CD4-positive, alpha-beta memory T cell (primary cell): ENCODE data around the gene MEOX2. TPM values are rescaled to one million over a fixed set of nuclear protein-coding genes. Genes with fewer than 3 reads are reported as not detected.

Experiments
- CTCF ChIA-PET: fragments of 350-600 bp; sonication (Branson Sonifier 250); formaldehyde crosslinking; loops from one replicate; lab custom pipeline; 2021; ENCODE audit warnings: inconsistent platforms; ENCODE audit not compliant: partially characterized antibody; lab: Charles Lee
- POLR2A ChIA-PET: fragments of 350-600 bp; sonication (Branson Sonifier 250); formaldehyde crosslinking; loops from one replicate; lab custom pipeline; 2021; ENCODE audit not compliant: partially characterized antibody; lab: Charles Lee
- DNase-seq, 5 donors: peaks; one replicate each; pipeline versions ENCODE4 v3.0.0 to v3.0.0-alpha.2; 2020 to 2022; ENCODE audit warnings: mixed read lengths in 1 of 5
- H3K27ac ChIP-seq: one replicate; pipeline ENCODE4 v1.7.0; 2013; ENCODE audit warnings: low read depth, low read length
- H3K27me3 ChIP-seq: 2 replicates; pipeline ENCODE4 v1.7.0; 2013; ENCODE audit warnings: mild to moderate bottlenecking, low read length, moderate library complexity; ENCODE audit not compliant: insufficient read depth
- H3K36me3 ChIP-seq: 2 replicates; pipeline ENCODE4 v1.7.0; 2013; ENCODE audit warnings: mild to moderate bottlenecking, low read length, moderate library complexity; ENCODE audit not compliant: insufficient read depth
- H3K4me1 ChIP-seq: 2 replicates; pipeline ENCODE4 v1.7.0; 2013; ENCODE audit warnings: mild to moderate bottlenecking, low read length, moderate library complexity; ENCODE audit not compliant: insufficient read depth
- H3K4me3 ChIP-seq, 2 donors: one replicate each; pipeline ENCODE4 v1.7.0; 2013; ENCODE audit warnings: low read length in 2 of 2, mild to moderate bottlenecking in 1 of 2
- H3K9me3 ChIP-seq, 2 donors: one replicate each; pipeline ENCODE4 v1.7.0; 2013; ENCODE audit warnings: low read length in 2 of 2, control low read depth in 1 of 2; ENCODE audit not compliant: control insufficient read depth in 1 of 2
- H3K27ac Mint-ChIP-seq, 7 donors: one replicate each; pipeline ENCODE4 v1.8.0; 2020 to 2021; ENCODE audit warnings: mixed read lengths in 7 of 7, mild to moderate bottlenecking in 6 of 7, inconsistent platforms in 3 of 7, moderate library complexity in 3 of 7
- H3K27me3 Mint-ChIP-seq, 2 donors: one replicate each; pipeline ENCODE4 v1.8.0; 2020 to 2021; ENCODE audit warnings: mixed read lengths in 2 of 2
- H3K36me3 Mint-ChIP-seq, 2 donors: one replicate each; pipeline ENCODE4 v1.8.0; 2020 to 2021; ENCODE audit warnings: mixed read lengths in 2 of 2, inconsistent platforms in 1 of 2, mild to moderate bottlenecking in 1 of 2
- H3K4me1 Mint-ChIP-seq, 4 donors: one replicate each; pipeline ENCODE4 v1.8.0; 2020 to 2021; ENCODE audit warnings: mixed read lengths in 4 of 4, mild to moderate bottlenecking in 1 of 4
- H3K4me3 Mint-ChIP-seq, 8 donors: one replicate each; pipeline ENCODE4 v1.8.0; 2020 to 2021; ENCODE audit warnings: mixed read lengths in 8 of 8, mild to moderate bottlenecking in 7 of 8, moderate library complexity in 6 of 8, inconsistent platforms in 3 of 8
- H3K9me3 Mint-ChIP-seq, 8 donors: one replicate each; pipeline ENCODE4 v1.8.0; 2020 to 2021; ENCODE audit warnings: mixed read lengths in 8 of 8, mild to moderate bottlenecking in 5 of 8, inconsistent platforms in 3 of 8, moderate library complexity in 1 of 8
- intact Hi-C: fragments of 100-400 bp; cut with micrococcal nuclease; formaldehyde crosslinking; loops from one replicate; pipeline ENCODE4 v1.15.1; 2023
- polyA plus RNA-seq, 2 donors: library from polyadenylated mRNA; unstranded; fragments of 300-500 nt; fragmentation: Illumina TruSeq; gene quantifications; one replicate each; pipeline ENCODE4 v1.2.3, GENCODE V29; 2021
- total RNA-seq, 2 experiments: library from RNA; stranded (reverse); gene quantifications; one replicate each; pipeline ENCODE4 v1.2.3, GENCODE V29; 2021

MEOX2 gene
- total and polyA plus RNA-seq, 4 experiments from 2014 or later = not detected

DNA sequence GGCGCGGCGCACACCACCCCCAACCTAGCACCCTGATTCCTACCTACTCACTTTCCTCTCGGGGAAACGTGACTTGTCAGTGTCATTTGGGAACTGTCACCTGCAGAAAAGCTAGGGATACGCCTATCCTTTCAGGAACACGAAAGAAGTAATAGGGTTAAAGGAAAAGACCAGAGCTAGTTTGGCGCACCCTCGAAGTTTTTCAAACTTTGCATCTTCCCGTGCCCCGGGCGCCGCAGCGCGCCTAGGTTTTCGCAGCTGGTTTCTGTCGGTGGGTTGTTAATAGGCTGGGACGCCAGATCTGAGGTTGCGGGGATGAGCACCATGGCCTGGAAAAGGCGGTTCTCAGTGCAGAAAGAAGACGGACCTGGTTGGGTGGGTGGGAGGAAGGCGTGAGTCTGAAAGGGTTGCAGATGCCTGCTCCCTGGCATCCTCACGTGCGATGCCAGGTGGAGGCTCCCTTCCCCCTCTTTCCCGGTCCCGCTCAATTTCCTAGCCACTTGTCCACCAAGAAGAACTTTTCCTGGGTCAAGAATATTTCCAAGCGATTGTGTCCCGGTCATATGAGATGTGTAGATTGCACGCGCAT lies 568 bp upstream of the MEOX2 start:
- Mint-ChIP-seq H3K9me3 (peaks cover 0 to 11% (median 5%) of the 10 kb centered on the region in 8 donors), H3K27ac (no peak overlapping the region), H3K36me3 (peaks cover 0 to 6% of the 10 kb centered on the region in 2 donors), H3K27me3 (peaks cover 7 to 26% of the 10 kb centered on the region in 2 donors), H3K4me3 (peak overlapping the region in 1 of 8 donors; percentile 15), H3K4me1 (no peaks in the 10 kb centered on the region)
- no peak for DNase-seq
- Histone ChIP-seq H3K27me3 (no peaks in the 10 kb centered on the region), H3K9me3 (no peaks in the 10 kb centered on the region), H3K27ac (no peak overlapping the region), H3K36me3 (no peaks in the 10 kb centered on the region), H3K4me1 (no peaks in the 10 kb centered on the region), H3K4me3 (no peak overlapping the region)
- ChIA-PET POLR2A (no interaction called here), CTCF (no interaction called here)
- intact Hi-C loops = no loop called here

DNA sequence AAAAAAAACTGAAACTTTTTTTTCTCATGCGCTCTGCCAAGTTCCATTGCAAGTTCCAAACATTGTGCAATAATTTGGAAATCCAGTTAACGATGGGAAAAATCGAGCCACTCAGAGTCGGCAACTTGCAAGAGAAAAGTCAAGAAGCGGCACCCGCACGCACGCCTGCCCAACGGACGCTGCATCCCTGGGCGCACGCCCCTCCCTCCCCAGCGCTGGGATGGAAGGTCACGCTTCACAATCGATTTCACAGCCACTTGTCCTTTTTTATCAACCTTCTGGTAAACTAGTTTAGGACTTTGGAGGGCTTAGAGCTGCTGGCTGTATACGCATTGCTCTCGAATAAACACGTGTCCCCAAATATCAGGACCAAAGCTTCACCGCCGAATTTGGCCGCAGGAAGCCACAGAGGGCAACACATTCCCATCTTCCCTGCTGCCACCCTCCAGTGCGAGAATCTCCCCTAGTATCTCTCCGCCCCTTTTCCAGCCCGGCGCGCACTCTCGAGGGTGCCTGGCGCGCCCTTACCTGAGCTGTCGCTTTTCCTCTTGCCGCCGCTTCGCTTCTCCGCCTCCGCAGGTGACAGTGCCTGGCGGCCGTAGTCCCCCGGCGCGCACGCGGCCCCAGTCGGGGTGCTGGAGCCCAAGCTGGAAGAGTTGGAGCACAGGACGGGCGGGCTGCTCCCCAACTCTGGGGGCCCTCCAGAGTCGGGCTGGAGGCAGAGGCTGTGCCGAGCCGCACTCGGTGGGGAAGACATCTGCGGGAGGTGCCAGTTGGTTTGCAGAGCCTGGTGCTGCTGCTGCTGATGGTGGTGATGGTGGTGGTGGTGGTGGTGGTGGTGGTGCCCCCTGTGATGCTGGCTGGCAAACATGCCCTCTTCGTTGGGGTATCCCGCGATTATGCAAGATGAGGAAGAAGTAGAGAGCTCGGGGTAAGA lies 857 bp downstream of the MEOX2 start:
- CTCF ChIA-PET = no interaction called here
- no peaks in the 10 kb centered on the region for H3K36me3 ChIP-seq
- POLR2A ChIA-PET = no interaction called here

DNA sequence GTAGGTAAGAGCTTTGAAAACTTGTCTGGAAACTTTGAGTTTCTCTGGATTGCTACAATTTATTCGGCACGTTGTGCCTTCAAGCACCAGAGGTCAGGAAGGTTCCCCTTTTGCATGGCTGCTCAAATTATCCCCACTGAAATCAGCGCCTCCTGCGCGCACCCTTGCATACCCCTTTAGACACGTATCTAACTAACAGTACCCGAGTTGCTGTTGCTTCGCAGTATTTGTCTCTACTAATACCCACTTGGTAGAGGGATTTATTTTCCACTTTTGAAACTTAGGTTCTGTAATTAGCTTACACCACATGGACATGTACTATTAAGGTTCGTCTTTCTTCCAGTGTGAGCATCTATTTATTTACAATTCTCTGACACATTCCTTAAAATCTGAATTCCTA lies 1.6 kb downstream of the MEOX2 start:
- no peaks in the 10 kb centered on the region for H3K9me3 ChIP-seq
- DNase-seq = no peak
- no peaks in the 10 kb centered on the region for H3K4me1 ChIP-seq
- no peak overlapping the region for H3K4me3 ChIP-seq
- Mint-ChIP-seq H3K9me3 (peaks cover 0 to 11% (median 5%) of the 10 kb centered on the region in 8 donors), H3K4me3 (no peak overlapping the region), H3K27me3 (peaks cover 7 to 26% of the 10 kb centered on the region in 2 donors), H3K36me3 (peaks cover 0 to 6% of the 10 kb centered on the region in 2 donors), H3K27ac (no peak overlapping the region), H3K4me1 (no peaks in the 10 kb centered on the region)
- no peaks in the 10 kb centered on the region for H3K36me3 ChIP-seq
- intact Hi-C loops = no loop called here
- ChIA-PET CTCF (no interaction called here), POLR2A (no interaction called here)
- no peaks in the 10 kb centered on the region for H3K27me3 ChIP-seq
- no peak overlapping the region for H3K27ac ChIP-seq

More for the DNA sequence above, 857 bp downstream of the MEOX2 start:
- Mint-ChIP-seq H3K9me3 (peaks cover 0 to 11% (median 5%) of the 10 kb centered on the region in 8 donors), H3K36me3 (peaks cover 0 to 6% of the 10 kb centered on the region in 2 donors), H3K4me3 (no peak overlapping the region), H3K27ac (no peak overlapping the region), H3K4me1 (no peaks in the 10 kb centered on the region), H3K27me3 (peaks cover 7 to 26% of the 10 kb centered on the region in 2 donors)
- no peaks in the 10 kb centered on the region for H3K4me1 ChIP-seq
- H3K9me3 ChIP-seq = no peaks in the 10 kb centered on the region
- no peak for DNase-seq
- H3K27ac ChIP-seq = no peak overlapping the region
- intact Hi-C loops = no loop called here
- H3K27me3 ChIP-seq = no peaks in the 10 kb centered on the region
- no peak overlapping the region for H3K4me3 ChIP-seq

DNA sequence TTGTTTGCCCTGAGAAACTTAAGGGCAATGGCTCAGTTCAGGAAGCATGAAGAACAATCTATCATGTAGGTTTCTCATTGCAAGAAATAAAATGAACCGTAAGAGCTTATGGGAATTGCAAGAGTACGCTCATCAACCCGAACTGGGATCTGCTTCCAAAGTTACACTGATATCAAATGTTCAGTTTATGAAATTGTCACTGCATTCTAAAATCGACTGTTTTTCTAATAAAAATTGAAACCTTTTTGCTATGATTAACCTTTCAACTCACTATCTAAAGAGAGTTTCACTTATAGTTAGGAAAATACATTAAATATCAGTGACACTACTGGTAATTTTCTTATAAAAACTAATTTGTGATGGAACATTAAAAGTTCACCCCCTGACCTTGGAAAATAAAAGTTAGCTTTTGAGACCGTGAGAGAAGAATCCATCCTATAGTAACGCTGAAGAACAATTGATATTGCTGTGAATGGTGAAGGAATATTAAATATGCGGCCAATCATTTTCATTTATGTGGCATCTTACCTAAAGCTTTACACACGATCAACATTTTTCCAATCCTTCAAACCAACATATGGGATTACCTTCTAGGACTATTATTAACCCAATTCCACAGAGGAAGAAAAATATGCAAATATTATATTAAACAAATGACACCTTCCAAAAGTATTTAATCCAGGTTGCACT lies 2.2 kb downstream of the MEOX2 start:
- no peaks in the 10 kb centered on the region for H3K9me3 ChIP-seq
- CTCF ChIA-PET = no interaction called here
- Mint-ChIP-seq H3K9me3 (peaks cover 0 to 11% (median 5%) of the 10 kb centered on the region in 8 donors), H3K4me1 (no peaks in the 10 kb centered on the region), H3K27me3 (peaks cover 7 to 26% of the 10 kb centered on the region in 2 donors), H3K4me3 (no peak overlapping the region), H3K27ac (no peak overlapping the region), H3K36me3 (peaks cover 0 to 6% of the 10 kb centered on the region in 2 donors)
- H3K27ac ChIP-seq = no peak overlapping the region
- no peaks in the 10 kb centered on the region for H3K36me3 ChIP-seq
- no peaks in the 10 kb centered on the region for H3K27me3 ChIP-seq
- no peaks in the 10 kb centered on the region for H3K4me1 ChIP-seq
- POLR2A ChIA-PET = no interaction called here
- intact Hi-C loops = no loop called here
- DNase-seq = no peak
- H3K4me3 ChIP-seq = no peak overlapping the region

DNA sequence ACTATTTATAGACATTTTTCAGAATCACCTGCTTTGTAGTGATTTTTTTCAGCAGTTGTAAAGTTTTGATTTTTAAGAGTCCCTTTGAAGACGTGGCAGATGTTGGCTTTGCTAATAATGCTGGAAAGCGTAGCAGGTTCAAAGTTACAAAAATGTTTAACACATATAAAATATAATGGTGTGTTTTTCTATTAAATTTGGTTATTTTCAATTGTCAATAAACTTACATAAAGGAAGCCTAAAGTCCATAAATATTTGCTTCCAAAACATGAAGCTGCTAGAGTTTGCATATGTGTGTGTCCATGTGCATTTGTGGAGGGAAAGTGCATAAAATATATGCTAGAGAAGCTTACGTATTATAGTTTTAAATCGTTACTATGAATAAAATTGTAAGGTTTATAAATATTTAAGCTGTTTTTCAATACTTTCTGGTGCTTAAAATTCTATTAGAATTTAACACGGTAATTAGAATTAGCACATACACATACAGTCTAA lies 3.7 kb downstream of the MEOX2 start:
- ChIA-PET POLR2A (no interaction called here), CTCF (no interaction called here)
- H3K4me3 ChIP-seq = no peak overlapping the region

DNA sequence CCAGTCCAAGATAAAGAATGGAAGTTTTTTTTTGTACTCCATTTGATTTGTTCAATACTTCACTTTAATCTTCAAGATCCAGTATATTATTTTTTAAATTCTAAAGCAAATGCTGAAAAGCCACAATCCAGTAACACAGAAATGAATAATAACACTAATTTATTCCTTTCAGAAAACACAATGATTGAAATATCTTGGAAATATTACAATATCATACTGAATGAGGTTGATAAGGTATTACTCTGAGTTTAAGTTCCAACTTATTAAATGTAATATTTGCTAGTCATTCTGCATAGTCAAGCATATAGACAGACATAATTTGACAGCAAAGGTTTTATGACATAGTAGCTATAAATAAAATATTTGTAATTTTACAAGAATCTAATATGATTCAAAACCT lies 4.4 kb downstream of the MEOX2 start:
- H3K36me3 ChIP-seq = no peaks in the 10 kb centered on the region
- H3K4me3 Mint-ChIP-seq = no peak overlapping the region
- peaks cover 0 to 6% of the 10 kb centered on the region in 2 donors for H3K36me3 Mint-ChIP-seq
- H3K9me3 Mint-ChIP-seq = peaks cover 0 to 5% (median 4%) of the 10 kb centered on the region in 8 donors
- H3K4me3 ChIP-seq = no peak overlapping the region
- no peaks in the 10 kb centered on the region for H3K27me3 ChIP-seq
- intact Hi-C loops = no loop called here
- H3K4me1 Mint-ChIP-seq = no peaks in the 10 kb centered on the region
- CTCF ChIA-PET = no interaction called here
- peaks cover 5 to 16% of the 10 kb centered on the region in 2 donors for H3K27me3 Mint-ChIP-seq
- H3K9me3 ChIP-seq = no peaks in the 10 kb centered on the region
- POLR2A ChIA-PET = no interaction called here
- H3K4me1 ChIP-seq = no peaks in the 10 kb centered on the region
- H3K27ac Mint-ChIP-seq = no peak overlapping the region
- no peak for DNase-seq
- no peak overlapping the region for H3K27ac ChIP-seq

More for the DNA sequence above, 3.7 kb downstream of the MEOX2 start:
- Histone ChIP-seq H3K27ac (no peak overlapping the region), H3K36me3 (no peaks in the 10 kb centered on the region), H3K9me3 (no peaks in the 10 kb centered on the region), H3K27me3 (no peaks in the 10 kb centered on the region), H3K4me1 (no peaks in the 10 kb centered on the region)
- no peak overlapping the region for H3K4me3 Mint-ChIP-seq
- DNase-seq = no peak
- H3K36me3 Mint-ChIP-seq = peaks cover 0 to 6% of the 10 kb centered on the region in 2 donors
- H3K9me3 Mint-ChIP-seq = peaks cover 0 to 10% (median 4%) of the 10 kb centered on the region in 8 donors
- no peaks in the 10 kb centered on the region for H3K4me1 Mint-ChIP-seq
- peaks cover 5 to 20% of the 10 kb centered on the region in 2 donors for H3K27me3 Mint-ChIP-seq
- intact Hi-C loops = no loop called here
- H3K27ac Mint-ChIP-seq = no peak overlapping the region

DNA sequence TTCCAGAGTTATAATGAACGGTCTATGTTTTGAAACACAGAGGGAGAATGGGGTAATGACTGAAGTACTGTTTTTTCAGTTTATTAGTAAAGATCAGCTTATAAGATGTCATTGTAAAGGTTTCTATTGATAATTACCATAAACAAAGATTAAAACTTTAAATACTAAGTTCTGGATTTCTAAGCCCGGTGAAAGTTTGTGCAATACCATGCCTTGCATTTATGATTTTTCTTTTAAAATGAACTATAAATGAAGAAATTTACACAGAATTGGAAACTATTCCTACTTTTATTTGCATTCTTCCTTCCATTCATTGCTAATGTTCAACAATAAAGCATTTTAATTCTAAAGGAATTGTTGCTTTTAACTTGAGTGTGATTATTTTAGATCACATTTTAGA lies 4.9 kb downstream of the MEOX2 start:
- Mint-ChIP-seq H3K27me3 (peaks cover 5 to 13% of the 10 kb centered on the region in 2 donors), H3K4me1 (no peaks in the 10 kb centered on the region), H3K4me3 (no peak overlapping the region), H3K27ac (no peak overlapping the region), H3K36me3 (peaks cover 0 to 6% of the 10 kb centered on the region in 2 donors), H3K9me3 (peaks cover 0 to 7% (median 4%) of the 10 kb centered on the region in 8 donors)
- no peak overlapping the region for H3K27ac ChIP-seq
- DNase-seq = no peak
- intact Hi-C loops = no loop called here
- ChIA-PET CTCF (no interaction called here), POLR2A (no interaction called here)
- no peak overlapping the region for H3K4me3 ChIP-seq
- no peaks in the 10 kb centered on the region for H3K4me1 ChIP-seq
- no peaks in the 10 kb centered on the region for H3K27me3 ChIP-seq
- H3K9me3 ChIP-seq = no peaks in the 10 kb centered on the region
- no peaks in the 10 kb centered on the region for H3K36me3 ChIP-seq
